ENCODE results near the gene SELENON.

GRCh38 chr1:25808481-25809244 lies 8.7 kb downstream of the SELENON start:
- TF ChIP-seq, protein P1, sequence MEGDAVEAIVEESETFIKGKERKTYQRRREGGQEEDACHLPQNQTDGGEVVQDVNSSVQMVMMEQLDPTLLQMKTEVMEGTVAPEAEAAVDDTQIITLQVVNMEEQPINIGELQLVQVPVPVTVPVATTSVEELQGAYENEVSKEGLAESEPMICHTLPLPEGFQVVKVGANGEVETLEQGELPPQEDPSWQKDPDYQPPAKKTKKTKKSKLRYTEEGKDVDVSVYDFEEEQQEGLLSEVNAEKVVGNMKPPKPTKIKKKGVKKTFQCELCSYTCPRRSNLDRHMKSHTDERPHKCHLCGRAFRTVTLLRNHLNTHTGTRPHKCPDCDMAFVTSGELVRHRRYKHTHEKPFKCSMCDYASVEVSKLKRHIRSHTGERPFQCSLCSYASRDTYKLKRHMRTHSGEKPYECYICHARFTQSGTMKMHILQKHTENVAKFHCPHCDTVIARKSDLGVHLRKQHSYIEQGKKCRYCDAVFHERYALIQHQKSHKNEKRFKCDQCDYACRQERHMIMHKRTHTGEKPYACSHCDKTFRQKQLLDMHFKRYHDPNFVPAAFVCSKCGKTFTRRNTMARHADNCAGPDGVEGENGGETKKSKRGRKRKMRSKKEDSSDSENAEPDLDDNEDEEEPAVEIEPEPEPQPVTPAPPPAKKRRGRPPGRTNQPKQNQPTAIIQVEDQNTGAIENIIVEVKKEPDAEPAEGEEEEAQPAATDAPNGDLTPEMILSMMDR (IDR thresholded peaks at IDR 0.05) = no peak
- no peak for TF ChIP-seq POLR2A (IDR thresholded peaks at IDR 0.05)
